GM21717 (cell line): ENCODE measurements around the gene TIMP3.
"Not testable (repeated sequence)": the region's sequence is repeated elsewhere in the genome, so short reads cannot be mapped to it uniquely, and the experiment has no call there.

Experiments
- ATAC-seq: cut with Tn5 transposase; IDR thresholded peaks from one replicate; pipeline ENCODE4 v1.9.1; 2021; ENCODE audit warnings: mild to moderate bottlenecking, moderate library complexity; ENCODE audit not compliant: unreplicated experiment

Gene TIMP3

DNA sequence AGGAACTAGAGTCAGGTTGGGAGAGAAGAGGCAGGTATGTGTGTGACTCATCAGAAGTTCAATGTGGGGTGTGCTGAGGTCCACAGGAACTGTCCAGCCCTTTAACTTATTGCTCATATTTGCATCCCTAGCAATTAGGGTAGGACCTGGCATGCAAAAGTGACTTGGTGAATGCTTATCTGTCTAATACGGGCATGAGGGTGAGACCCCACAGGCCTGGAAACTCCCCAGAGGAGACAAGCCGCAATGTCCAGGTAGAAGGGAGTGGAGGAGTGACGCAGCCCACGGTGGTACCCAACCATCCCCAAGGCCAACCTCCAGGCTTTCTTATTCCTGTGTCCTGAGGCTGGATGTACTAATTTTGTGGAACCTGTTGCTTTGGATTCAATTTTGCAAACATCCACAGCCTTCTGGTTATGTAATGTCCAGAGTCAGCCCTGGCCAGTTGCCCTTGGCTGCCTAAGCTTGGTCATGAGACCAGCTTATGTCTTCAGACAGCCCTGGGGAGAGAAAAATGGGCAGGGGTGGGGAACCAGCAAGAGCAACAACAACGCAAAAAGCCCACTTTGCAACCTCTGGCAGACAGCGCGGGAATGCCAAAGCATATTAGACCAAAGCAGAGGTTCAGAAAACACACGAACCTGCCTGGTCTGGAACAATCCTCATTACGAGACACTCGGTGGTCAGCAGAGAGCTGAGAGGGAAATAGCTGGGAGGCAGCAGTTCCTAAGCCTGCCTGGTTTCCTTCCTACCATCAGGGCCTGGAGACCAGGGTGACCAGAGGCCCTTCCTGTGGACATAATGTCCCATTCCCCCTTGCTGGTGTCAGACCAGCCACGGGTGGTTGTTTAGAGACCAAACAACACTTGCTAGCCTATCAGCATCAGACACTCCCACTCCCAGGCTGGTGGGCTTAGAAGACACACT is 49.3 kb downstream of the TIMP3 start:
- no peak for ATAC-seq

DNA sequence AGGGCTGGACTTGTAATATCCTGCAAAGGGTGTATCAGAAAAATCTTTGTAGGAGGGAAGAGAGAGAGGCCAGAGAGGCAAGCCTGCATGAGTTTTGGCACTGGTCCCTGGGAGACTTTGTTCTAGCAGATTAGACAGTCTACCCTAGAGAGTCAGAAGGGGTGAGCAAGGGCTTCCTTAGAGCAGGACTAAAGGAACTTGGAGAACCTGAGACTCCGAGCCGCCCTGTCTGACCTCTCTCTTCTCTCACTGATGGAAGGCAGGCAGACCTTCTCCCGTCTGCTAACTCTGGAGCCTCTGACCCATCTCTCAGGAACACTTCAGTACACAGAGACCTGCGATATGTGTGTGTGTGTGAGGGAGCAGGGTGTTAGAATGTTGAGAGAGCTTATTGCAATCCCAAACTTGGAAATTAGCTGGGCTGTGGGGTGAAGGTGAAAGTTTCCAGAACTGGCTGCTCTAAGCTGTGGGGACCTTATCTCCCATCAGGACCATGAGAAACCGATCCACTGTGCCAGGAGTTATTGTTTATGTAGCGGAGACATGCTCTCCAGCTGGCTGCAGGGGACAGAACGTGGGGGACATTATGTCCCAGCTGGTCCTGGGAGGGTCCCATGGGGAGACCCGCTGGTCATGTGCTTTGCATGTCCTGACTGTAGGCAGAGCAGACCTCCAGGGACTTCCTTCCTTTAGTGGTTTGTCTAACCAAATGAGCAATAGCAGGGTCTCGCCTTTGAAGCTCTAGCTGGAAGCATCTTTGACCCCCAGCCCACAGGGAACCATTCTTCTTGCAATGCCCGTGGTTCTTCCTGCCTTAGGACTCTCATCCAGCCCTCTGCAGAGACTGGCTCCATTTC is 51.1 kb downstream of the TIMP3 start:
- no peak for ATAC-seq

DNA sequence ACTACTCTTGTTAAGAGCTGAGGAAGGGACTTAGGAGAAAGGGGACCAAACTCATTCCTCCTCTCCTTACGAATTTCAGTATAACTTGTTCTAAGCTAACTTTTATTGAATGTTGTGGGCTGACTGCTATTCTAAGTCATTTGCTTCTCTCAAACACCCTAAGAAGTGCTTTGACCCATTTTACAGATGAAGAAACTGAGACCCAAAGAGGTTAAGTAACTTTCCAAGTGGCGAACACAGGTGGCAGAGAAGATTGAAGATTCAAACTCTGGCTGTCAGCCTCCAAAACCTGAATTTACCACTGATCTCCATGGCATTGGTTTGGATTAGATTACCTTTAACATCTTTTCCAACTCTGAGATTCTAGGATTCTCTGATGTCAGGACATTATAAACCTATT is 52.2 kb downstream of the TIMP3 start:
- ATAC-seq: no peak

DNA sequence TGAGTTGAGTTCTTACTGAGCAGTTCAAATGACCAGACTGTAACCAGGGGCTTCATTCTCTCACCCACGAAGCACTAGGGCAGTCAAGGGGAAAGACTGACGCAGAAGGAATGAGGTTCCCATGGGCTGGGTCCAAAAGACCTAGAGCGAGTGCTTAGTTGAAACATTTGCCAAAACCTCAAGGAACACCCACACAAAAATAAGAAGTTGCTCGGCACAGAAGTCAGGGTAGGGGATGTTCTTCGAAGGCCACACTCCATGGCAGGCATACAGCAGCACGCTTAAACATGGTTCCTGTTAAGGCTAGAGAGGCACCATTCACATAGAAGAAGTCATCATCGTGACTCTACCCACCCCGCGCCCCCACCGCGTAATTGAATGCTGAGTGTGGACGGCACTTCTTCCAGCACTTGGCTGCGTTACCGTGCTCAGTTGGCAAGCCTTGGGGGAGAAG is 52.9 kb downstream of the TIMP3 start:
- no peak for ATAC-seq

DNA sequence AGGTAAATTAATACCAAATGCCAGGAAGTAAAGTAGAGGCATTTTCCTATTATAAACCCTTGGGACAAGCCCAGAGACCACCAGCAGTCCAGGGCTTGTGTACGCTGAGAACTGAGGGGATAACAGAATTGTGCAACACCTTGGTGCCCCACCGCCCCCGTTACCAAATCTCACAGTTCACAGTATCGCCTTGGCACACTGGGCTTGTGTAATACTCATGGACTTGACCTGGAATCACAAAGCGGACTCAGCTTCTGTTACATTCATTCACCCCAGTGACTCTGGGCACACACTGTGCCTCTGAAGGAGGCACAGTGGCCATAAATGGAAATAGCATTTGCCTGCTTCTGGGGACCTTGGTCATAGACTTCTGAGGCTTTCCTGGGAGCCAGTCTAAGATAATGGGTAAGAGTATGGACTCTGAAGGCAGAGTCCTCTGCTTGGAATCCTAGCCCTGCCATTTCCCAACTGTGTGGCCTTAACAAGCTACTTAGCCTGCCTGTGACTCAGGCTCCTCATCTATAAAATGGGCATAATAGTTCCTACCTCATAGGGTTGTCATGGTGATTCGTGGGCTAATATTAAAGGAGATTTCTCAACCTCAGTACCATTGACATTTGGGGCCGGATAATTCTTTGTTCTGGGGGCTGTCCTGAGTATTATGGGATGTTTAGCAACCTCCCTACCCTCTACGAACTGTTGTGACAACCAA is 53.7 kb downstream of the TIMP3 start:
- ATAC-seq: no peak

DNA sequence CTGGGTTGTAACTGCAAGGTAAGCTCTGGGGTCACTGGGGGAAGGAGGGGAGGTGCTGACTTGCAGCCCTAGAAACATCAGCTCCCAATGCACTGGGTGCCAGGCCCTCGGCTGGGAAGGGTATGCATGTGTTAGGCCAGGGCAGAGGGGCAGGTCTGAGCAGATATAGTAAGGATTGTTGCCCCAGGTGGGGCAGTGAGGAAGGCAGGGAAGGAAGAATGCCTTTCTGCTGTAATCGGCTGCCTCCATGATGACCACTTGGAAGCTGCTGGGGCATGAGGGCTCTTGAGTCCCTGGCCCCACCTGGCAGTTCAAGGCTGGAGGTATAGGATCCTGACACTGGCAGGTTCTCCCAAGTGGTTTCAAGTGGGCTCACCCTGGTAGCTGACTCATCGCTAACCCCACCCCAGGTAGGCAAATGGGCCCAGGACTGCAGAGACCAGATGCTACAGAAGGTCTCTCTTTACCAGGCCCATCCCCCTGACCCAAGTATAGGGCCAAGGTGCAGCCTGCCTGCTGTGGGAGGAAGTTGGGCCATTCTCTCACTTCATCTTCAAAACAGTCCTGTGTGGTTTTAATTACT is 56.7 kb downstream of the TIMP3 start:
- no peak for ATAC-seq

DNA sequence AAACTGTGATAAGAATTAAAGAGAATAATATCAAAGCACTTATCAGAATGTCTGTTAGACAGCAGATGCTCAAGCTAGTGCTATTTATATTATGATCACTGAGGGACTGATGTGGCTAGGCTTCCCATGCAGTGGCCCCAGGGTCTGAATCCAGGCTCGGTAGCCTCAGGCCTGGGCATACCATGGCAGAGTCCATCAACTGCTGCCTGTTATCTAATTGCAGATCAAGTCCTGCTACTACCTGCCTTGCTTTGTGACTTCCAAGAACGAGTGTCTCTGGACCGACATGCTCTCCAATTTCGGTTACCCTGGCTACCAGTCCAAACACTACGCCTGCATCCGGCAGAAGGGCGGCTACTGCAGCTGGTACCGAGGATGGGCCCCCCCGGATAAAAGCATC is 57.5 kb downstream of the TIMP3 start:
- no peak for ATAC-seq

DNA sequence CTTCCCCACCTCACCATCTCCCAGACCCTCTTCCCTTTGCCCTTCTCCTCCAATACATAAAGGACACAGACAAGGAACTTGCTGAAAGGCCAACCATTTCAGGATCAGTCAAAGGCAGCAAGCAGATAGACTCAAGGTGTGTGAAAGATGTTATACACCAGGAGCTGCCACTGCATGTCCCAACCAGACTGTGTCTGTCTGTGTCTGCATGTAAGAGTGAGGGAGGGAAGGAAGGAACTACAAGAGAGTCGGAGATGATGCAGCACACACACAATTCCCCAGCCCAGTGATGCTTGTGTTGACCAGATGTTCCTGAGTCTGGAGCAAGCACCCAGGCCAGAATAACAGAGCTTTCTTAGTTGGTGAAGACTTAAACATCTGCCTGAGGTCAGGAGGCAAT is 58.2 kb downstream of the TIMP3 start:
- ATAC-seq: no peak

DNA sequence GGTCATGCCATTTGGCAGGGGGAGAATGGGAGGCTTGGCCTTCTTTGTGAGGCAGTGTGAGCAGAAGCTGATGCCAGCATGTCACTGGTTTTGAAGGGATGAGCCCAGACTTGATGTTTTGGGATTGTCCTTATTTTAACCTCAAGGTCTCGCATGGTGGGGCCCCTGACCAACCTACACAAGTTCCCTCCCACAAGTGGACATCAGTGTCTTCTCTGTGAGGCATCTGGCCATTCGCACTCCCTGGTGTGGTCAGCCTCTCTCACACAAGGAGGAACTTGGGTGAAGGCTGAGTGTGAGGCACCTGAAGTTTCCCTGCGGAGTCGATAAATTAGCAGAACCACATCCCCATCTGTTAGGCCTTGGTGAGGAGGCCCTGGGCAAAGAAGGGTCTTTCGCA is 59.8 kb downstream of the TIMP3 start:
- no peak for ATAC-seq

DNA sequence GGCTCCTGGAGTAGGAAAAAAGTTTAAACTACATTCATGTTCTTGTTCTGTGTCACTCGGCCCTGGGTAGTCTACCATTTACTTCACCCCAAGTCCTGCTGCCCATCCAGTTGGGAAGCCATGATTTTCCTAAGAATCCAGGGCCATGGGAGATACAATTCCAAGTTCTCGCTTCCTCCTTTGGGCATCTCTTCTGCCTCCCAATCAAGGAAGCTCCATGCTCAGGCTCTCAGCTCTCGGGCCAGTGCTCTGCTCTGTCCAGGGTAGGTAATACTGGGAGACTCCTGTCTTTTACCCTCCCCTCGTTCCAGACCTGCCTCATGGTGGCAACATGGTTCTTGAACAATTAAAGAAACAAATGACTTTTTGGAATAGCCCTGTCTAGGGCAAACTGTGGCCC is 60.6 kb downstream of the TIMP3 start:
- ATAC-seq: no peak

DNA sequence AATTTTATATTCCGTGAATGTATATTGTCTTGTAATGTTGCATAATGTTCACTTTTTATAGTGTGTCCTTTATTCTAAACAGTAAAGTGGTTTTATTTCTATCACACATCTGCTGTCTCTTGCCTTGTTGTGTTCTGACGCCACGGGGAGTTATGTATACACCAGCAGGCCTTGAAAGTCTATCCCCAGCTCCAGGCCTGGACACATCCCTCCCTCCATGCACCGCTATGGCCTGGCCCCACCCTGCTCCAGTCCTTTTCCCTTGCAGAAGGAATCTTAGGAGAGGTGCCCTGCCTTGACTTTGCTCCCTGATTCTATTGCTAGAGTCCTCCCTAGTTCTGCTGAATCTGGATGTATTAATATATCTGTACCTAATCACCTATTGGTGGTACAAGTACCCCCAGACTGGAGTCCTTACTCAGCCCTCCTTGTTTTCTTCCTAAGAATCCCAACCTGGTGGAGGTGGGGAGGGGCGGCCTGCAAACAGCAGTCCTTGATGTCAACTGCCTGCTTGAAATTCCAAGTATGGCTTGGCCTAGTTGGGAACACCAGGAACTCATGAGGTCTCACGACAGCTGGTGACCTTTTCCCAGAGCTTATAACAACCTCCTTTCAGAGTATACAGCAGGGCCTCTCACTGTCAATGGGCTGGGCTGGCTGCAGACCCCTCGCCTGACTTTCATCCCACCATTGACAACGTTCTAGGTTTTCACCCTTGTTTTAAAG is 61.6 kb downstream of the TIMP3 start:
- ATAC-seq: no peak

DNA sequence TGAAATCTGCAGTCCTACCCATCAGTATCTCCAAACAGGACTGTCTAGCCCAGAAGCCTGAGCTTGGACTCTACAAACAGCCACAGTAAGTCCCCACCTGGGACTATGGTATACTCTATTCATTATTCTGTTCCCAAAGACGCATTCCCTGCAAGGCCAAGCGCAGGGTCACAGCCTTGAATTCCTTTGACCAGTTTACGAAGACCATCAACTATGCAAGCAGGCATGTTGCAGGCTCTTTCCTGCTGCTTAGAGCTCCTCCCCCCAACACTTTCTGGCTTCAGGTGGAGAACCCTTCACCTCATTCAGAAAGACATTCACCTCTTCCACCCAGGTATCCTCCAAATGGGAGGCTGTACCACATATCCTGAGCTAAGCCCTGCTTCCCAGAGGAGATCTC is 62.5 kb downstream of the TIMP3 start:
- ATAC-seq: no peak

DNA sequence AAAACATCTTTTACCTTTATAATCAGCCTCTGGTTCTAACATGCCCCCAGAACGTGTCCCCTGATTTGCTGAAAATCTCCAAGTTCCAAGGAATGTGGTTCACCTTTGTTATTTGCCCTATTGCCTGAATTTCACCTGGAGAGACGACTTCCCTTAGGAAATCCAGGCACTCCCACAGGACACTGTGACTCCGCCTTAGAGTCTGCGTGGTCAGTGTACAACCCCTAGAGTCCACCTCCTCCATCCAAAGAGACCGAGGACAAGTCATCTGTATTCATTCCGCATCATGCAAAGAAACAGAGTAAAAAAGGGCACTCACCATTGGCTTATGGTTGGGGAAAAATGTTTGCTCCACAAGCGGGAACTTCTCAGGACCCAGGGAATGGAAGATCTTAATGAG is 63.1 kb downstream of the TIMP3 start:
- no peak for ATAC-seq

DNA sequence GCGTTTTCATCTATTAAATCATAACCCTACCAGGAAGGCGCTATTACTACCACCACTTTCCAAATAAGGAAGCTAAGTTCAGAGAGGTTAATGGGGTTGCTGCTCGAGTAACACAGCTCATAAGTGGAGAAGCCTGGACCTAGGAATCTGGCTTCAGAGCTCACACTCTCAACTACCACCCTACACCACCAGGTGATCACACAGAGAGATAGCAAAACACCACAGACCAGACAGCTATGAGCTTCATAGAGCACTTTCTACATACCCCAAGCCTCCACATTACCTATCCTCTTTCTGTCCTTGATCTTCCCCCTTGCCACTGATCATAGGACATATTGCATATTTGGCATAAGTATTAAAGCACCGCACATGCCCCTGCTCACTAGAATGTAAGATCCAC is 65.4 kb downstream of the TIMP3 start:
- no peak for ATAC-seq

DNA sequence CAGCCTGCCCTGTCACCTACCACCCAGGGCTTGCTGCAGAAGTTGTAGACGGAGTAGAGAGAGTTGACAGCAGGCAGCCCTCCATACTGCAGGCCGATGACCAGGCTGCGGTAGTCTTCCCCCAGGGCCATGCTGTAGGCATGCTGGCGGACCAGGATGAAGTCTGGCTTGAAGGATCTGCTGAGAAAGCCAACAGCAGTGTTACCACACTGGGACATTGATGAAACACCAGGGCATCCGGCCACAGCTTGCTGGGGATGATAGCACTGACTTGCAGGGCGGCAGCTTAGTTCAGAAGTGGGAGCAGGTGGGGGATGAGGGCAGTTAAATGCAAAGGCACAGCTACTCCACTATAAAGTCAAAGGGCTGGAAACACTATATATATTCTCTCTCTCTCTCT is 67.4 kb downstream of the TIMP3 start:
- ATAC-seq: no peak

DNA sequence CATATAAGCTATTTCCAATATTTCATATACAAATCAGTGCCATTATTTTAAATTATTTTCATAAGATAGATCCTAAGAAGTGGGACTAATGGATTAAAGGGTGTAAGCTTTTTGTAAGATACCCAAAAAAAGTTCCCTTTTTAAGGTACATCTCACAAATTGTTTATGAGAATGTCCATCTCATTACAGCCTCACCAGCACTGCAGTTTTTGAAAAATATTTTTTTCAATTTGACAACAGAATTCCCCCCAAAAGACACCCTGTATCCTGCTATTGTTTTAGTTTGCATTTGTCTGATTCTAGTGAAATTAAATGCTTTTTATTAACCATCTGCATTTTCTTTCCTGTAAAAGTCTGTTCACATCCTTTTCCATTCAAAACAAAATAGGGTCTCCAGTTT is 69.0 kb downstream of the TIMP3 start:
- no peak for ATAC-seq

DNA sequence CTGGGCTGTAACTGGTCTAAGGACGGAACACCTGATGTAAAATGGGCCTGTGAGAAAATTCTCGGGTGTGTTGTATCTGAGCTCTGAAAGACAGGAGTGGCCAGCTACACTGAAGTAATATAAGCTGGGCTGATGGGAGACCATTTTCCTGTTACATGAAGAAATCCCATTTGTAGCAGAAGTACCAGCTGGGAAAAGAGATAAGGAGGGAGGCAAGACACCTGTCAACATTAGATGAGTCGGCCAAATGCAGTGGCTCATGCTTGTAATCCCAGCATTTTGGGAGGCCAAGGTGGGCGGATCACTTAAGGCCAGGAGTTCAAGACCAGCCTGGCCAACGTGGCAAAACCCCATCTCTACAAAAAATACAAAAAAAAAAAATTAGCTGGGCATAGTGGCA is 72.1 kb downstream of the TIMP3 start:
- not testable (repeated sequence) for ATAC-seq

DNA sequence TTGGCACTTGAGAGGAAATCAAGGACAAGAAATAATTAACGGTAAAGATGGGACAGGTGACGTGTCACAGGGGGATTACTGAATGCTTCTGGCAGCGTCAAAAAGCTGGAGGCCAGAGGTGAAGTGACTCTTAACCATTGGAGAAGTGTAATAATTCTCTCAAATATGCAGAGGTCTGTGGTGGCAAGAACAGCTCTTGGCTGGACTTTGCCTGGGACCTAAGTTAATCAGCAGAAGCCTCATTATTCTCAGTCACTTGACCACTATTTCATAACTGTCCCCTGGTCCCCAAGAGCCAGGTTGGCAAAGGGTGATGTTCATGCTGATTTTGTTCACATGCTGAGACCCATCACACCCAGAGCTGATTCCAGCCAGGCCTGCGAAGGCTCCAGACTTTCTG is 72.9 kb downstream of the TIMP3 start:
- ATAC-seq: no peak

DNA sequence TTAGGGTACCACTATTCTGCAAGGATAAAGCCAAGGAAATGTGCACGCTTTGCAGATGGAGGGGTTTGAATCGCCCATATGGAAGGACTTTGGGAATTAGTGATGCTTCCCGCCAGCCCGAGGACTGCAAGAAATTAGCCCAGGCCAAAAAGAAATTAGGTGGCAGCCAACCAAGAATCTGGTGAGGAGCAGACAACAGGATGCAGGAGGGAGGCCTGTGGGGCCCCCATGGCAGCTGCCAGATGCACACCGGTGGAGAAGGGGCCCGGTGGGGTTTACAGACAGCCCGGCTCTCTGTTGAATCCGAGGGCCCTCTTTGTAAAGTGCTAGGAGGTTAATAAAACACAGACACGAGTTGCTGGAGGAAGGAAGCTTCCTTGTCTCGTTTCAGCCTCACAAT is 73.5 kb downstream of the TIMP3 start:
- no peak for ATAC-seq

DNA sequence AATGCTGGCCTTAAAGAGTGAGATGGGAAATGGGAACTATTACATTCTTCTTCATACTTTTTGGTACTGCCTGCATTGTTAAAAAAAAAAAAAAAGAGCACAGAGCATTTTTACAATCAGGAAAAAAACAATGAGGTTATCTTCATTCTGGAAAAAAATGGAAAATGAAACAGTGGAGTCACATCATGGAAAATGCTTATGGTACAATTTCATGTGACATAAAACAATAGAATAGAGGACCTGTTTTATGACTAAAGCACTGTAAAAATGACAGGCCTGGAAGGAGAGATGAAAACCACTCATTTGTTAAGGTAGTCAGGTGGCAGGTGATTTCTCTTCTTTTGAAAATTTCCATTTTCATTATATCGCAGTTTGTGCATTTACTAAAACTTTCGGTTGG is 75.0 kb downstream of the TIMP3 start:
- no peak for ATAC-seq
